WTC11 (cell line): ENCODE data around the gene CLK1.

Source experiments
- E2F4 ChIP-seq: sonication (generic); formaldehyde crosslinking; IDR thresholded peaks from 2 replicates; pipeline ENCODE4 v1.8.1; 2022; ENCODE audit warnings: low read depth, mild to moderate bottlenecking, moderate library complexity, missing genetic modification reagents, borderline replicate concordance
- E2F5 ChIP-seq: sonication (generic); formaldehyde crosslinking; IDR thresholded peaks from 2 replicates; pipeline ENCODE4 v1.8.1; 2022; ENCODE audit warnings: mild to moderate bottlenecking, moderate library complexity, missing genetic modification reagents
- FOXP1 ChIP-seq: sonication (generic); formaldehyde crosslinking; IDR thresholded peaks from 2 replicates; pipeline ENCODE4 v1.8.0; 2022; ENCODE audit warnings: missing genetic modification reagents, mild to moderate bottlenecking, moderate library complexity, borderline replicate concordance
- GTF2I ChIP-seq: fragments of 250-450 bp; sonication (Bioruptor Pico); conservative IDR thresholded peaks from 2 replicates; pipeline ENCODE4 v1.4.0; 2021; ENCODE audit warnings: mild to moderate bottlenecking
- RELA ChIP-seq: sonication (generic); formaldehyde crosslinking; IDR thresholded peaks from 2 replicates; pipeline ENCODE4 v1.8.1; 2022; ENCODE audit warnings: missing genetic modification reagents, mild to moderate bottlenecking, borderline replicate concordance
- SP1 ChIP-seq: sonication (generic); formaldehyde crosslinking; conservative IDR thresholded peaks from 2 replicates; pipeline ENCODE4 v1.8.1; 2022; ENCODE audit warnings: missing genetic modification reagents
- TEAD4 ChIP-seq: sonication (generic); formaldehyde crosslinking; IDR thresholded peaks from 2 replicates; pipeline ENCODE4 v1.8.0; 2022; ENCODE audit warnings: mild to moderate bottlenecking, missing genetic modification reagents
- TP53 ChIP-seq: sonication (generic); formaldehyde crosslinking; IDR thresholded peaks from 2 replicates; pipeline ENCODE4 v1.8.1; 2023; ENCODE audit warnings: mild to moderate bottlenecking, missing genetic modification reagents
- ZNF138 ChIP-seq: sonication (generic); formaldehyde crosslinking; conservative IDR thresholded peaks from 2 replicates; pipeline ENCODE4 v1.8.1; 2022; ENCODE audit warnings: mild to moderate bottlenecking, moderate library complexity, missing genetic modification reagents
- TF ChIP-seq, protein P1 (sequence below): fragments of 200-600 bp; IDR thresholded peaks from 2 replicates; pipeline ENCODE4 v1.8.0; 2022; ENCODE audit warnings: antibody characterized with exemption
- TF ChIP-seq, protein P2 (sequence below): sonication (generic); formaldehyde crosslinking; IDR thresholded peaks from 2 replicates; pipeline ENCODE4 v1.8.0; 2022; ENCODE audit warnings: mild to moderate bottlenecking, missing genetic modification reagents
- TF ChIP-seq, protein P3 (sequence below): sonication (generic); formaldehyde crosslinking; IDR thresholded peaks from 2 replicates; pipeline ENCODE4 v1.8.0; 2023; ENCODE audit warnings: mild to moderate bottlenecking, missing genetic modification reagents
- TF ChIP-seq, protein P4 (sequence below): sonication (generic); formaldehyde crosslinking; IDR thresholded peaks from 2 replicates; pipeline ENCODE4 v1.8.1; 2023; ENCODE audit warnings: mild to moderate bottlenecking, missing genetic modification reagents
- TF ChIP-seq, protein P5 (sequence below): fragments of 250-450 bp; sonication (Bioruptor Pico); IDR thresholded peaks from 2 replicates; pipeline ENCODE4 v1.9.0; 2021; ENCODE audit warnings: mild to moderate bottlenecking

DNA sequence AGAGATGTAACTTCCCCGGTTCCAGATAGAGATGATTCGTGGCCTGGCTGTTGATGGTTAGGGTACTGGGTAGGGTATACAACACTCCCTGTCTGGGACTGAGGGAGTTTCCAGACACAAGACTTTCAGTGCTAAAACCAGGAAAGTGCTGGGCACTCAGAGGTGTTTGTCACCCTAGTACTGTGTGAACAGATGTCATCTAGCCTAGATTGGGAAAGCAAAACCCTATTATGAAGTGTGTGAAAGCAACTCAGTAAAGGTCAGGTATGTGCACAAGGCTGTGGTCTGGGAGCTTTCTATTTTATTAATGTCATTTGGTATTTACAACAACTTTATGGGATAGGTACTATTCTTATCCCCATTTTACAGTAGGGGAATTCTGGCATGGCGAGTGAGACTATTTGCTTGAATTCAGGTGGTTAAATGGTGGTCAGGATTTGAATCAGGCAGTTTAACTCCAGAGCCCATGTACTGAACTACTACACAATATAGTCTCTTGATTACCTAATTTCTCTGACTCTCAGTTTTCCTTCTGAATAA is 50.1 kb downstream of the CLK1 start:
- TF ChIP-seq GTF2I (no peak), TP53 (CRISPR knock-in tag) (no peak), E2F5 (no peak), FOXP1 (CRISPR knock-in tag) (no peak), ZNF138 (CRISPR knock-in tag) (no peak), SP1 (no peak), RELA (no peak), E2F4 (CRISPR knock-in tag) (no peak), TEAD4 (CRISPR knock-in tag) (no peak)
- TF ChIP-seq, protein P1, sequence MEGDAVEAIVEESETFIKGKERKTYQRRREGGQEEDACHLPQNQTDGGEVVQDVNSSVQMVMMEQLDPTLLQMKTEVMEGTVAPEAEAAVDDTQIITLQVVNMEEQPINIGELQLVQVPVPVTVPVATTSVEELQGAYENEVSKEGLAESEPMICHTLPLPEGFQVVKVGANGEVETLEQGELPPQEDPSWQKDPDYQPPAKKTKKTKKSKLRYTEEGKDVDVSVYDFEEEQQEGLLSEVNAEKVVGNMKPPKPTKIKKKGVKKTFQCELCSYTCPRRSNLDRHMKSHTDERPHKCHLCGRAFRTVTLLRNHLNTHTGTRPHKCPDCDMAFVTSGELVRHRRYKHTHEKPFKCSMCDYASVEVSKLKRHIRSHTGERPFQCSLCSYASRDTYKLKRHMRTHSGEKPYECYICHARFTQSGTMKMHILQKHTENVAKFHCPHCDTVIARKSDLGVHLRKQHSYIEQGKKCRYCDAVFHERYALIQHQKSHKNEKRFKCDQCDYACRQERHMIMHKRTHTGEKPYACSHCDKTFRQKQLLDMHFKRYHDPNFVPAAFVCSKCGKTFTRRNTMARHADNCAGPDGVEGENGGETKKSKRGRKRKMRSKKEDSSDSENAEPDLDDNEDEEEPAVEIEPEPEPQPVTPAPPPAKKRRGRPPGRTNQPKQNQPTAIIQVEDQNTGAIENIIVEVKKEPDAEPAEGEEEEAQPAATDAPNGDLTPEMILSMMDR, result no peak
- TF ChIP-seq, protein P2, sequence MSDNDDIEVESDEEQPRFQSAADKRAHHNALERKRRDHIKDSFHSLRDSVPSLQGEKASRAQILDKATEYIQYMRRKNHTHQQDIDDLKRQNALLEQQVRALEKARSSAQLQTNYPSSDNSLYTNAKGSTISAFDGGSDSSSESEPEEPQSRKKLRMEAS (CRISPR knock-in tag), result no peak
- TF ChIP-seq, protein P3, sequence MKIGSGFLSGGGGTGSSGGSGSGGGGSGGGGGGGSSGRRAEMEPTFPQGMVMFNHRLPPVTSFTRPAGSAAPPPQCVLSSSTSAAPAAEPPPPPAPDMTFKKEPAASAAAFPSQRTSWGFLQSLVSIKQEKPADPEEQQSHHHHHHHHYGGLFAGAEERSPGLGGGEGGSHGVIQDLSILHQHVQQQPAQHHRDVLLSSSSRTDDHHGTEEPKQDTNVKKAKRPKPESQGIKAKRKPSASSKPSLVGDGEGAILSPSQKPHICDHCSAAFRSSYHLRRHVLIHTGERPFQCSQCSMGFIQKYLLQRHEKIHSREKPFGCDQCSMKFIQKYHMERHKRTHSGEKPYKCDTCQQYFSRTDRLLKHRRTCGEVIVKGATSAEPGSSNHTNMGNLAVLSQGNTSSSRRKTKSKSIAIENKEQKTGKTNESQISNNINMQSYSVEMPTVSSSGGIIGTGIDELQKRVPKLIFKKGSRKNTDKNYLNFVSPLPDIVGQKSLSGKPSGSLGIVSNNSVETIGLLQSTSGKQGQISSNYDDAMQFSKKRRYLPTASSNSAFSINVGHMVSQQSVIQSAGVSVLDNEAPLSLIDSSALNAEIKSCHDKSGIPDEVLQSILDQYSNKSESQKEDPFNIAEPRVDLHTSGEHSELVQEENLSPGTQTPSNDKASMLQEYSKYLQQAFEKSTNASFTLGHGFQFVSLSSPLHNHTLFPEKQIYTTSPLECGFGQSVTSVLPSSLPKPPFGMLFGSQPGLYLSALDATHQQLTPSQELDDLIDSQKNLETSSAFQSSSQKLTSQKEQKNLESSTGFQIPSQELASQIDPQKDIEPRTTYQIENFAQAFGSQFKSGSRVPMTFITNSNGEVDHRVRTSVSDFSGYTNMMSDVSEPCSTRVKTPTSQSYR, result no peak
- TF ChIP-seq, protein P4, sequence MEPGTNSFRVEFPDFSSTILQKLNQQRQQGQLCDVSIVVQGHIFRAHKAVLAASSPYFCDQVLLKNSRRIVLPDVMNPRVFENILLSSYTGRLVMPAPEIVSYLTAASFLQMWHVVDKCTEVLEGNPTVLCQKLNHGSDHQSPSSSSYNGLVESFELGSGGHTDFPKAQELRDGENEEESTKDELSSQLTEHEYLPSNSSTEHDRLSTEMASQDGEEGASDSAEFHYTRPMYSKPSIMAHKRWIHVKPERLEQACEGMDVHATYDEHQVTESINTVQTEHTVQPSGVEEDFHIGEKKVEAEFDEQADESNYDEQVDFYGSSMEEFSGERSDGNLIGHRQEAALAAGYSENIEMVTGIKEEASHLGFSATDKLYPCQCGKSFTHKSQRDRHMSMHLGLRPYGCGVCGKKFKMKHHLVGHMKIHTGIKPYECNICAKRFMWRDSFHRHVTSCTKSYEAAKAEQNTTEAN, result no peak
- TF ChIP-seq, protein P5, sequence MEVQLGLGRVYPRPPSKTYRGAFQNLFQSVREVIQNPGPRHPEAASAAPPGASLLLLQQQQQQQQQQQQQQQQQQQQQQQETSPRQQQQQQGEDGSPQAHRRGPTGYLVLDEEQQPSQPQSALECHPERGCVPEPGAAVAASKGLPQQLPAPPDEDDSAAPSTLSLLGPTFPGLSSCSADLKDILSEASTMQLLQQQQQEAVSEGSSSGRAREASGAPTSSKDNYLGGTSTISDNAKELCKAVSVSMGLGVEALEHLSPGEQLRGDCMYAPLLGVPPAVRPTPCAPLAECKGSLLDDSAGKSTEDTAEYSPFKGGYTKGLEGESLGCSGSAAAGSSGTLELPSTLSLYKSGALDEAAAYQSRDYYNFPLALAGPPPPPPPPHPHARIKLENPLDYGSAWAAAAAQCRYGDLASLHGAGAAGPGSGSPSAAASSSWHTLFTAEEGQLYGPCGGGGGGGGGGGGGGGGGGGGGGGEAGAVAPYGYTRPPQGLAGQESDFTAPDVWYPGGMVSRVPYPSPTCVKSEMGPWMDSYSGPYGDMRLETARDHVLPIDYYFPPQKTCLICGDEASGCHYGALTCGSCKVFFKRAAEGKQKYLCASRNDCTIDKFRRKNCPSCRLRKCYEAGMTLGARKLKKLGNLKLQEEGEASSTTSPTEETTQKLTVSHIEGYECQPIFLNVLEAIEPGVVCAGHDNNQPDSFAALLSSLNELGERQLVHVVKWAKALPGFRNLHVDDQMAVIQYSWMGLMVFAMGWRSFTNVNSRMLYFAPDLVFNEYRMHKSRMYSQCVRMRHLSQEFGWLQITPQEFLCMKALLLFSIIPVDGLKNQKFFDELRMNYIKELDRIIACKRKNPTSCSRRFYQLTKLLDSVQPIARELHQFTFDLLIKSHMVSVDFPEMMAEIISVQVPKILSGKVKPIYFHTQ (CRISPR knock-in tag), result no peak
